Activated T-cell treated with anti-CD3 and anti-CD28 coated beads, Interleukin-2, amount 50 U/mL, for 1 hour (primary cell): Measurements from ENCODE around the gene ERCC4.

Experiments
- DNase-seq: peaks from one replicate; pipeline ENCODE4 v3.0.0-alpha.2; 2020

ERCC4 gene

GRCh38 chr16:13995194-13995593, 75.2 kb downstream of the ERCC4 start:
- DNase-seq: no peak

DNA sequence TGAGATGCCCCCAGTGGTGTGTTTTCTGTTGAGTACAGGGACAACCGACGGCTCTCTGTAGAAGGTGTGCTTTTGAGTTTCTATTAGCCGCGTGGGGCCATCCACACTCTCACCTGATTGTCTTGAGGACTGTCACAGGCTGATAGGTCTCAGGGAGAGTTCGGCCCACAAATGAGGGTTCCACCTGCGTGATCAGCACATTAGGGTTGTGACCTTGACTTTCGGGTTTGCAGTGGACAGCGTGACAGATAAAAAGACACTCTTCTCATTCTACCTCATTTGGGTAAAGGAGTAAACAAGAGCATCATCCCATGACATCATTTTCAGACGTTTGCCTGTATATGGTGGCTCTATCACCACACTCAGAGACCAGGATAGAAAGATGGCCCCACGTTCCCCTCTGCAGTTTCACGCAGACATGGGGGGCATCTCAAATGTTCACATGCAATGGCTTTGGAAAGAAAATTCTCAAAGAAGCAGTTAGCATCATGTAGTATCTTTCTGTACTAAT, 76.9 kb downstream of the ERCC4 start:
- DNase-seq: no peak

- no peak for DNase-seq
Measured at GRCh38 chr16:13997526-13997925, 77.6 kb downstream of the ERCC4 start.

DNA sequence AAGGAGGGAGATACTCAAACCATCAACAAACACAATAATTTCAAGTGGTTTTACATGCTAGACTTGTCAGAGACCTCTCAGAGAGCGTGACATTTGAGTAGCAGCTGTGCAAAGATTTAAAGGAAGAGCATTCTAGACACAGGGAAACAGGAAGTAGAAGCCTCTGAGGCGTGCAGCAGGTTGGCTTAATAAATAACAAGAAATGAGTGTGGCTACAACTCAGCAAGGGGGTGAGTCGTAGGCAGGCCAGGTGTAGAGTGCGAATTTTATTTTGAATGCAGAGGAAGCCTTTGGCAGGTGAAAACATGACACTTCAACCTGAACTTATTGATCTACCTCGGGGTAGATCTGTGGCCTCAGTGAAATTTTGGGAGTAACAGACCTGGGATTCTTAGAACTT, 78.0 kb downstream of the ERCC4 start:
- no peak for DNase-seq

GRCh38 chr16:13999071-13999894, 79.3 kb downstream of the ERCC4 start:
- DNase-seq: no peak

DNA sequence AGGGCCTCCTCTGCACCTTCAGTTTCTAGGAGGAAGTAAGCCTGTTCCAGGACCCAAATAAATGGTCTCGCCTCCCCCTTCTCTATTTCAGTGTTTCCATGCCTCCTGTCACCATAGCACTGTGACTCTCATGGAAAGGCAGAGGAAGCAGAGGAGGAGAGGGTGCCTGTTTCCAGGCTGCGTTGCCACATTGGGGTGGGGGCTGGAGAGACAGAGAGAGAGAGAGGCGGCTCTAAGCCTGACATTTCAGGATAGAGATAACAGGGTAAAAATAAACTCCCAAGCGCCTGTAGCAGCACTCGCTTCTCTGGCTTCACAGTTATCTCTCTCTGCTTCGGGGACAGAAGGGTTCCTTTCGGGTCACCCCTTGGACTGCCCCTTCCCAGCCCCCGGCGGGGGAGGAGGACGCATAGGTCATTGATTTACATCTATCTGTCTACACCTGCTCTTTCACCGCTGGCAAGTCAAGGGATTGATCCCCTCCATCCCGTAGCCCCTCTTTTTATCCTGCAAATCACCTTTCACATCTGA, 80.0 kb downstream of the ERCC4 start:
- DNase-seq: no peak

DNA sequence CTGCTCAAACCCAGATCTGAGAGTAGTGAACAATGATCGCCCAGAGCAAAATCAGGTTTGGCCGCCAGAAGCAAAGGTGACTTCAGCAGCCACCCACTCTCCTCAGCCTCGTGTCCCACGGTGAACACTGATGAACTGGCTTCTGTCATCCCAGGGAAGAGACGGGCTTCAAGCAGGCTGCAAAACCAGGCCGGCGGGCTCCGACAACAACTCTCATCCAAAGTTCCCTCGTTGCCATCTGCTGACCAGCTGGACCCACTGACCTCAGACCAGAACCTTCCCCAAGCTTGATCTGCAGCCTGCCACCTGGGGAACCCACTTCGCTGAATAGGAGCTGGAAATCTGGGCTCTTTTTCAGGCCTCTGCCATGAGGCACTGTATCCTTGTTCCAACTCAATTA, 81.6 kb downstream of the ERCC4 start:
- no peak for DNase-seq
